SKM-1 (cell line): Measurements from ENCODE around the gene CIZ1.
"Not testable (repeated sequence)": the region's sequence is repeated elsewhere in the genome, so short reads cannot be mapped to it uniquely, and the experiment has no call there.

Experiments
- DNase-seq: peaks from one replicate; lab custom pipeline; 2025; ENCODE audit not compliant: unreplicated experiment; lab: John Stamatoyannopoulos, UW

CIZ1 gene

DNA sequence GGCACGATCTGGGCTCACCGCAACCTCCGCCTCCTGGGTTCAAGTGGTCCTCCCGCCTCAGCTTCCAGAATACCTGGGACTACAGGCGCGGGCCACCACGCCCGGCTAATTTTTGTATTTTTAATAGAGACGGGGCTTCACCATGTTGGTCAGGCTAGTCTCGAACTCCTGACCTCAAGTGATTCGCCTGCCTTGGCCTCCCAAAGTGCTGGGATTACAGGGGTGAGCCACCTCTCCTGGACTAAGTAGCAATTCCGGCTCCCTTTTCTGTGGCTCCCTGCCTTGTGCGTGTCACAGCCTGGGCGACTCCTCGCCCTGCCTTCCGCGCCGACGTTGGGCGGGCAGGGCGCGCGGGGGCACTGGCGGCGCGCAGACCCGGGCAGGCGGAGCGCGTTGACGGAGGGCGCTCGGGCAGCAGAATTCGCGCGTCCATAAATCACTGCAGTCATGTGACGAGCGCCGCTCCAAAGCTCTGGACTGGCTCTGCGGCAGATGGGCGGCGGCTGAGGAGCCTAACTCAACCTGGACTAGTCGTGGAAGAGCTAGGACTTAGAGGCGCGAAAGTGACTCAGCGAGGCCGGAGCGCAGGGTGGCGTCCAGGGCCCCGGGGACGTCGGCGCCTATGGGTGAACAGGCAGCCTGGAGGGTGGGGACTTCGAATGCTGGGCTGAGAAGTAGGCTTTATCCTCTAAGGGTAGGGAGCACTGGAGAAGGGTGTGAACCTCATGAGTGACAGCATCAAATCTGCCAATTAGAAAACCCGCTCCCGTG is 1.4 kb upstream of the CIZ1 start:
- DNase-seq: no peak

DNA sequence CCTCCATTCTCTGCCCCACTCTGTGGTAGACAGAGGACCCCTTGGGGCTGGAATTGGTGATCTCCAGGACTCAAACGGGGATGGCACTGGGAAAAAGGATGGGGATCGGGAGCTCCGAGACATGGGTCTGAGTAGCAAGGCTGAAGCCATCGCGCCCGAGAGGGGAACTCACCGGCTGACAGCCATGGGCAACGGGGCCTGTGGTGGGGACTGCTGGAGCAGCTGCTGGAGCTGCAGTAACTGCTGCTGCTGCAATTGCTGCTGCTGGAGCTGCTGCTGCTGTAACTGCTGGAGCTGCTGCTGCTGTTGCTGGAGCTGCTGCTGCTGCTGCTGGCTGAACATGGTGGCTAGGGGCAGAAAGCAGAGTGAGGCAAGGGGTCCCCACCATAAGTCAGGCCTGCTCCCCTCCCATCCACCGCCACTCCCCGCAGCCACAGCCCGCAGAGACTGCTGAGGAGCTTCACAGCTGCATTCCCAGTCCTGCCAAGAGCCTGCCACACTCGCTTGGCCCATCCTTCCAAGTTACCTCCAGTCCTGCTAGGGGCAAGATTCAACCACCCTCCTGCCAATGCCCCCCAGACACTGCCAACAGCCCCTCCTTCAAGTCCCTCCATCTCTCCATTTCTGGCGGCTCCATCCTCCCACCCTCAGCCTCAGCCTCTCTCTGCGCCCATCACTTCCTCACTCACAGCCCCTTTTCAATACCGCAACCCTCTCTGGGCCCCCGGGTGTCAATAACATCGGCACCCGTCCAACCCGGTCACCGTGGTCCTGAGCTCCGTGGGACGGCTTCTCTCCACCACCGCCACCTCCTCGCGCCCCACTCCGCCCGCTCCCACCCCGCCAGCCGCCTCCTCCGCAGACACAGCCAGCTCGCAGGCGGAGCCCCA is 611 bp downstream of the CIZ1 start:
- no peak for DNase-seq

DNA sequence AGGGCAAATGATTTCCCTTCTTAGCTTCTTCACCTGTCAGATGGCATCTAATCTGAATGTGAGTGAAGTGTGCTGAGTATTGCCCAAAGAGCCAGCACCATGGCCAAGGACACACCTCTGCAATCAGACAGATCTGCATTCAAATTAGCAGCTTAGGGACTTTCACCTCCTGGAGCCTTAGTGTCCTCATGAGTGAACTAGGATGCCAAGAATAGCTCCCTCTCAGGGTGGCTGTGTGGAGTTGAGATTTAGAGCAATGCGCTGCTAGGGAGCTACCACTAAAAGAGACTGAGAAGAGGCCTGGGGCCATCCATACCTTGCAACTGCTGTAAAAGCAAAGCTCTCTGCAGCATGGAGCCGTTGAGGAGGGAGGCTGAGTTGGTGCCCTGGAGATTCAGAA is 1.4 kb downstream of the CIZ1 start:
- DNase-seq: no peak

DNA sequence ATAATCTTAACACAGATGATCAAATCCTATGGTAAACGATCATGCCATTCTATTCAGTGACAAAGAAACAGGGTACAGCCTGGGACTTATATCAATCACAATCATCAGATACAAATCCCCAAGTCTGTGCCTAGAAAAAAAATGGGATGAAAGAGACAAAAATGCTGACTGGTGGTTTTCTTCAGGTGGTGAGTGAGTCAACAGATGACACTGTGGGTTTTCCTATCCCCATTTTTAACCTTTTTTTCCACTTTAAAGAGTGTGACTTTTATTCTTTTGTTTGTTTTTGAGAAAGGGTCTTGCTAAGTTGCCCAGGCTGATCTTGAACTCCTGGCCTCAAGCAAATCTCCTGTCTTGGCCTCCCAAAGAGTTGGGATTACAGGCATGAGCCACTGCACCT is 3.2 kb downstream of the CIZ1 start:
- no peak for DNase-seq

DNA sequence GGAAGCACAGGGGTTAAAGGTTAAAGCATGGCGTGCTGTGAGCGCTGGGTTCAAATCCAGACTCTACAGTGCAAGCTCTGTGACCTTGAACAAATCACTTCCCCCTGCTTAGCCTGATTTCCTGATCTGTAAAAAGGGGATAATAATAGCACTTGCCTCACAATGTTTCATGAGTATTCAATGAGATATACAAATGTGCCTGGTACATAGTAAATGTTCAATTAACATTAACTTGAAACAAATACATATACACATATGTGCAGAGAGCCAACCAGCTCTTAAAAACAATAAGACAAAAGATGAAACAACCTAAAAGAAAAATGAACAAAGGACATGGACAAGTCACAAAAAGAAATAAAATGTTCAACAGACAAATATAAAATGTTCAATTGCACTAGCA is 4.0 kb downstream of the CIZ1 start:
- no peak for DNase-seq

DNA sequence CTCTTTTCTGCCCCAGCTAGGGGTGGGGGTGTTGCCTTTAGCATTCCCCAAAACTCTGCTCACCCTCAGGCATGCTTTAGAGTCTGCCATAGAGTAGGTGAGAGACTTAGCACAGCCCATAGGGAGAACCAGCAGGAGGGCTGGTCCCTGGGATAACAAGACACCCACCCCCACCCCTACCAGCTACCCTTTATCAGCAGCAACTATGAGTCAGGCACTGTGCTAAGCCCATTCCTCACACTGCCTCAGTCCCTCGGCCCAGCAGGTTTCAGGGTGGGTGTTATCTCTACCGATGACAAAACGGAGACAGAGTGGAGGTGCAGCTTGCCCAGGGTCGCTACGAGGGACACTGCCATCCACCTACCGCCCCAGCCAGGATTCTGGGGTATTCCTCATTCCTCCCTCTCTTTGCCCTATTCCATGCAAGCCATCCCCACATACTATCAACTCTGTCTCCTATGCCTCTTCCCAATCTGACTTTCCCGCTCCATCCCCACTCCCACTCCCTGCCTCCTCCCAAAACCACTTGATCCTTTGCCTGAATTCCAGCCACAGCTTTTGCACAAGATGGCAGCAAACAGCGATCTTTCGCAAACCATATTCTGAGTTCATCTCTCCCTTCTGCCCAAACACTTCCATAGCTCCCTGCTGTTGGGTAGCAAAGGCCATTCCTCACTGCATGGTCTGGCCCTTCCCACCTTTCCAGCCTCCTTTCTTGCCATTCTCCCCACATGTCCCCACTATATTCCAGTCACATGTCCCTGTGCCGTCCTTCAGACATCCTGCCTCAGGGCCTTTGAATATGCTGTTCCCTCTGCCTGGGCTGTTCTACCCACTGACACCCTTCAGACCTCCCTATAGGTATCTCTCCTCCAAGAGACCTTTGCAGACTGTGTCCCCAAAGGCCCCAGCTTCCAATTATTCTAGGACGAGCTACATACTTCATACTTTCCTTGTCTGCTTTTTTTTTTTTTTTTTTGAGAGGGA is 5.1 kb downstream of the CIZ1 start:
- no peak for DNase-seq

DNA sequence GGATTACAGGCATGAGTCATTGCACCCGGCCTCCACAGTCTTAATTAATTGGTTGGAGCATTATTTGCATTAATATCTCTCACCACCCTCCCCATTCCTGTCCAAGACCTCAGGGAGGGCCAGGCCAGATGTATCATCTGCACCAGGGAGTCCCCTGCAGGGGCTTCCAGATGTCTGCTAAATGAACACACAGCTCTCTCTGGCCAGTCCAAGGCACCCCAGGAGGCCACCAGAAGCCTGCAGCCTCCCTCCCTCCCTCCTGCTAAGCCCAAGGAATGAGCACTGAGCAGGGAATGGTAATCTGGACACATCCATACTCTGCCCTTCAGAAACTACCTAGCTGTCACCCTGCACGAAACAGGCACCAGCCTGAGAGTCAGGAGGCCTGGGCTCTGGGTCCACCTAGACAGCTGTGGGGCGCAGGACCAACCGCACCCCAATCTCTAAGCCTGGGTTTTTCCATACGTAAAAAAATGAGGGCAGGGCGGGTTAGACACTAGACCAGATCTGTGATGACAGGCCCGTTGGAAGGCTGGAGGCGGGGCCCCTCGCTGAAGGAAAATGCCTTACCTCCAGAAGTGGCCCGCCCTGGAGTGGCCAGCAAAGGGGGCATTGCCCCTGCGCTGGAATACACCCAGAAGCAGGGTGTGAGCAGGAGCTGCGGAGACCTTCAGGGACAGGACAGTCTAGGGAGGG is 8.3 kb downstream of the CIZ1 start:
- no peak for DNase-seq

DNA sequence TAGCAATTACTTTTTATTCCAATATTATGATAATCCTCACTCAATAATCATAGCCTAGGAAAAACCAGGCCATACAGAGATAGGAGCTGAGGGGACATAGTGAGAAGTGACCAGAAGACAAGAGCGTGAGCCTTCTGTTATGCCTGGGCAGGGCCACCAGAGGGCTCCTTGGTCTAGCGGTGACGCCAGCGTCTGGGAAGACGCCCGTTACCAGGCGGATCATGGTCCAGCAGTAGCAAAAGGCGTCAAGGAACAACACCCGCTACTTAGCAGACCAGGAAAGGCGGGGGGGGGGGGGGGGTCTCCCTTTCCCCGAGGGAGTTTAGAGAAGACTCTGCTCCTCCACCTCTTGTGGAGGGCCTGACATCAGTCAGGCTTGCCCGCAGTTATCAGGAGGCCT is 9.9 kb downstream of the CIZ1 start:
- DNase-seq: not testable (repeated sequence)

DNA sequence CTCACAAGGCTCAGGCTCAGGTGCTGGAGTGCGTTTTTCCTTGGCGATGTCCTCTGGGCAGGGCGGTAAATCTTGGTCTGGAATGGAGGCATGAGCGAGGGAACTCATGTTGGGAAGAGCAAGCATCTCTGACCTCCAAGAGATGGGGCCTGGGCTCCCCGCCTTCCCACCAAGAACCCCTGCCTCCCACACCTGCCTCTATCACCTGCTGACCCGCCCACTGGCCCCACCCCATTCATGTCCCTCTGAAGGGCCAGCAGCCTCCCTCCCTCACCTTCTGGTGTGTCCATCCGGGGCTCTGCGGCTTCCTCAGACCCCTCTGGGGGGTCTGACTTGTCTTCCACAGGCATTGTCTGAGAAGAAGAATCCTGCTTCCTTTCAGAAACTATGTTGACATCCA is 10.9 kb downstream of the CIZ1 start:
- DNase-seq: no peak

DNA sequence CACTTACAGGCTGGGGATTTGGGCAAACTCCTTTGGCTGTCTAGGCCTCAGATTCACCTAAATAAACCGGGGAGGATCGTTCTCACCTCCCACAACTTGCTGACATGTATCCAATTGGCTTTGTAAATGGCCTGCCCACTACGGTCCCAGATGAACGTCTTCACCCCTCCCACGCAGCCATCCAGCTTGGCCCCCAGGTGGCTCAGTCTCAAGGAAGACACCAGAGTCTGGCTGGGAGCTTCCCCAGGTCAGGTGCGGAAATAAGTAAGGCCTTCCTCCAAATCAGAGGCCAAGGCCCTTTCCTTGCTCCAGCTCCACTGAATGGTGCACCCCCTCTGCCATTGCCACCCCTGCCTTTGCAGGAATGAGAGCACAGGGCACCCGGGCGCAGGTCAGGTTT is 11.4 kb downstream of the CIZ1 start:
- no peak for DNase-seq

DNA sequence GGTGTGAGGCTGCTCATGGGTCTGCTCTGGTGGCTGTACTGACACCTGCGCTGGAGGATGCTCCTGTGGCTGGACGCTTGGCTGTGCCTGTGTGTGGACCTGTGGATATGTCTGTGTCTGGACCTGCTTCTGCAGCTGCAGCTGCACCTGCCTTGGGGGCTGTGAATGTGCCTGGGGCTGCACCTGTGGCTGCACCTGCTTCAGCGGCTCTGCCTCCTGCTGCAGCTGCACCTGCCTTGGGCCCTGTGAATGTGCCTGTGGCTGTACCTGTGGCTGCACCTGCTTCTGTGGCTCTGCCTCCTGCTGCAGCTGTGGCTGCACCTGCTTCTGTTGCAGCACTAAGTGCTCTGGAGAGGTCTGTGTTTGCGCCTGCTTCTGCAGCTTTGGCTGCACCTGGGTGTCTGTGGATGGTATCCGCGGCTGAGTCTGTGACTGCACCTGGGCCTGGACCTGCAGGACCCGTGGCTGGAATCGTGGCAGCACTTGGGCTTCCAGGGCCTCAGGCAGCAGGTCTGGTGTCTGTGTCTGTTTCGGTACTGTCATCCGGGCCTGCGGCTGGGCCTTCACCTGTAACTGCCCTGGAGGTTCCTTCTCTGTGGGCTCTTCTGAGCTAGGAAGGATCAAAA is 12.5 kb downstream of the CIZ1 start:
- DNase-seq: no peak

DNA sequence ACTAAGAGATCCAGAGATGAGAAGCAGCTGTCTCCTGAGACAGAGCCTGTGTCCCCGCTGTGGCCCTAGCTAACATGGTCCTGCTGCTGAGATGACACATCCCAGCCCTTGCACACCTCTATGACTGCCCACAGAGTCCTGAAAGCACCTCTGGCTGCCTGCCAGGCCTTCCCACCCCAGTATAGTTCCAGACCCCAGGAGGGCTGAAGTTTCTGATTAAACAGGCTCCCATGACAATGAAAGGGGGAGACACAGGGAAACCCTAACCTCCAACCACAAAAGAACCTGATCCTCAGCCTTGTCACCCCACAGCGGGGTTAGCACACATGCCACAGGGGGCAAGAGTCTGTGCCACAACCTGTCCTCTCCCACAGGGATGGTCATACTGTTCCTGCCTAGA is 15.6 kb downstream of the CIZ1 start:
- no peak for DNase-seq

DNA sequence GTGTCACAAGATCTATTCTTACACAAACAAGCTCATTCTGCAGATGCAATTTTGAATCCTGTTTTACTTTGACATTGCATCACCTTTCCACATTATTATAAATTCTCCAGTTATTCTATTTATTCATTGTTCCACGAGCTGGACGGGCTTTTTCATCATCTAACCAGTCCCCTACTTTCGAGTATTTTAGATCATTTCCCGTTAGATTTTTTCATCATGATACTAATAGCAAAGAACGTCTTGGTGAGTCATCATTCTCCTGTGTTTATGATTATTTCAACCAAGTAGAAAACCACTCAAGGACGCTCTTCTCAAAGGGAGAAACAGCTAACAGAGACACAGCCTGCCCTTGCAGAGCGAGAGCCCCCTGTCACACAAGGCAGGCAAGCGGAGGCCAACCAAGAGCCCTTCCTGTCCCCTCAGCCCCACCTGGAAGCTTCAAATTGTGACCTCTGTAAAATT is 16.2 kb downstream of the CIZ1 start:
- DNase-seq: no peak

DNA sequence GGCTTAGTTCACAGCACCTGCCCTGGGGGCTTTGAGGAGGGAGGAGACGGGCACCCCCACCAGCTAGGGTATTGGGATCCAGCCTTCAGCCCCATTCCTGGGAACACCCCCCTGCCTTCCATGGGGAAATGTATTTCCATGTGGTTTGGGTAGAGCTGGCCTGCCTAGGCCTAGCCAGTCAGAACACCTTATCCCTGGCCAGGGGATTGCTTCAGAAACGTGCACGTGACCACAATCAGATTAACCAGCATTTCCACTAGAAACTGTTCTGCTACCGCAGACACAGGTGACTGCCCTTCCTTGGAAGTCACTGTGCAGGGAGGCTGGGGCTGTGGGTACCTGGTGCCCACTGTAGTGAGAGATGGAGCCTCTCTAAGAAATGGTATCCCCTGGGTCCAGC is 17.3 kb downstream of the CIZ1 start:
- DNase-seq: no peak

DNA sequence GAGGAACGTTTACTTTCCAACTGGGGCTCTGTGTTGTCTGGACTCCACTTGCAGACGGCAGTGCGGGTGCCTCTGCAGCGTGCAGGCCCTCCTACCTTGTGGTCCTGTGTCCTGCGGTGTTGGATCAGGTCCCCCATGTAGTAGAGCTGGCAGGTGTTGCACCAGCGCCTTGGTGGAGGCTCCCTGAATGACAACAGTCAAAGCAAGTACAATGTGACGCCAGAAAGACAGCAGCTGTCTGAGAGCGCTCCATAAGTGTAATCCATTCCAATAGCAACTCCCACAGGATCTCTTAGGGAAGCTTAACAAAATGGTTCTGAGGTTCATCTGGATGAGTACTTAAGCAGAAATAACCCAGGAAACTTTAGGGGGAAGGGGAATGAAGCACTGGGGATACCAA is 21.4 kb downstream of the CIZ1 start:
- DNase-seq: no peak

DNA sequence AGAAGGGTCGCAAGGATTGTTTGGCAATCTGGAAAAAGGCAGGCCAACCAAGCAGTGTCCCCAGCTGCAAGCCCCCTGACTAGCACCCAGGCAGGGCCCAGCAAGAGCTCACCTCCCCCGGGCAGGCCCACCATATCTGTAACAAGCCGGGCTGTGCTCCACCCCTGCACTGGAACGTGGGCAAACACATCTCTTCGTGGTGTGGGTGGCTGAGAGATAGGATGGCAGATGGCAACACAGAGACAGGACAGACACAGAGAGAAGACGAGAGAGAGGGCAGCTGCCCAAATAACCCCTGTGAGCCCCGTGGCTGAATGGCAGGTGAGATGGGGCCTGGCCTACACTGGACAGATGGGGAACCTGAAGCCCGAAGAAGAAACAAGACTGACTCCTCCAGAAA is 21.9 kb downstream of the CIZ1 start:
- no peak for DNase-seq

DNA sequence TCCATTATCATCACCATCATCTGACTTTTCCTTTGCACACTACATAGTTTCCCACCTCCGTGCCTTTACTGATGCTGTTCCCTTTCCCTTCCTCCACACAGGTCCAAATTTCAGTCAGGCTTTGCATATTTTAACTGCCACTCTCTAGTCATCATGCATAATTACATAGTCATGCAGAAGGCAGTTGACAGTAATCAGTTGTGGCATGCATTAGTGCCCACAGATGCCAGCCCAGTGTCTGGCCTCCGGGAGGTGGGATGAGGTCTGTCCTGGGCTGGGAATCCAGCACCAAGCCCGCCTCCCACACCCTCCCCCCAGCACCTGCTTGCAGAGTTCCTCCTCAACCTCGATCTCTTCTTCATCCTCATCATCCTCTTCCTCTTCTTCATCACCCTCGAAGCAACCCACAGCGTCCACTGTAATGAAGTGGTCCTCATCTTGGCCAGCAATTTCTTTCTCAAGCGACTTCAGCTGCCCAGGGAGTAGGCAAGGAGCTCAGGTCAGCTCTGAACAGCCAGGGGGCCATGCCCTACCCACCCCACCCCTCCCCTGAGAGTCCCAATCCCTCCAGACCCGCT is 22.6 kb downstream of the CIZ1 start:
- DNase-seq: no peak

DNA sequence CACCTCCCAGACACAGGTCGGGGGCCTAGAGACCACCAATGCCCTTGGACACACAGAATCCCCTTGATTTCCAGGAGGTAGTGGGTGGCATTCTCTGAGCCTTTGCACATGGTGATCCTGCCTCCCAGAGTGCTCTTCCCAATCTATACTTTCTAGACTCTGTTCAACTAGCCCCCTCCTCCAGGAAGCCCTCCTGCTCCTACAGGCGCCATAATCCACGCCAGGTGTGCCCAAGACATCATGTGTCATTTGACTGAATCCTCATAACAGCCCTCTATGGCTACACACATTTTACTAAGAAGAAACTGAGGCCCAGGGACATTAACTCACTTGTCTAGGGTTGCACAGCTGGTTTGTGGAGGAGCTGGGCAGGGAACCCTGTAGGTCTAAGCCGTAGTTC is 24.2 kb downstream of the CIZ1 start:
- no peak for DNase-seq

DNA sequence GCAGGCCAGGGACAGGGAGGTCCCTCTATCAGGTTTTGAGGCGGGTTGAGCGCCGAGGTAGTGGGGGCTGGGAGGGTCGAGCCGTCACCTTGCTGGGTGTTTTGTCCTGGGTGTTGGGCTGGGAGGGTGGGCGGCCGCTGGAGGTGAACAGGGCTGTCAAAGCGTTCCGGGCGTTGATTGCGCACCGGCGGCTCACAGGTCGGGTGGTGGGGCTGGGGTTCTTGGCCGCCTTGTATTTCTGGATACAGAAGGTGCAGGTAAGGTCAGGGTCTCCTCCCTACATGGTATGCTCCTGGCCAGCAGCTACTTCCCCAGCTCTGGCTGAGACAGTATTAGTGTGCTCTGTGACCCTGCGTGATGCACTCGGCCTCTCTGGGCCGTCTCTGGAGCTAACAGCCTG is 25.2 kb downstream of the CIZ1 start:
- no peak for DNase-seq
